Measurements from ENCODE around the gene C10orf62. TPM values are rescaled to one million over a fixed set of nuclear protein-coding genes. Genes with fewer than 3 reads are reported as not detected.

C10orf62 gene, protein sequence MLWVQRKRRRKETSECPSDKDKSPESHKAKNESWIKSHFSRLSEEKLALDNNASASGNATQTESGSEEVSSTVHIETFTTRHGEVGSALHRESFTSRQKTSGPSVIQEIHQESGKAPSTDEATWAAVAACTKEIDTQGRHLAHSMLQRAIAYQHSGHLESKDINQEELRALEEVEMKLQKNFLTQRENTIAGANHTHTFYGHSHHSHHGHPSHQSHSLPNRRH
- not detected in 2 replicates for total RNA-seq

GRCh38 chr10:97589479-97589878 lies at the start of gene C10orf62:
Gene C10orf62 (plus strand): TSS chr10:97589721. CDS start chr10:97589898, 177 bp downstream.

GRCh38 chr10:97572214-97572989 lies 17.1 kb upstream of the C10orf62 start, which contains the start of gene ANKRD2:
Gene ANKRD2 (plus strand): TSS chr10:97572779. CDS start chr10:97572789, 10 bp downstream.

GRCh38 chr10:97584060-97584797 lies 5.3 kb upstream of the C10orf62 start, which contains the start of gene HOGA1:
Gene HOGA1 (plus strand): TSS chr10:97584389. CDS start chr10:97584704, 315 bp downstream.

GRCh38 chr10:97632949-97633884 lies 43.7 kb downstream of the C10orf62 start, which contains the start of gene MORN4:
Gene MORN4 (minus strand): TSS chr10:97633500. CDS start chr10:97619653, 13,847 bp downstream.

GRCh38 chr10:97640174-97640867 lies 50.8 kb downstream of the C10orf62 start, which contains the start of gene PI4K2A:
Gene PI4K2A (plus strand): TSS chr10:97640671. CDS start chr10:97640743, 72 bp downstream.

Other genes starting within 250 kb of the C10orf62 start
- gene RRP12, start 188.4 kb upstream of the C10orf62 start, total RNA-seq = 16.3 and 19.1 TPM in 2 replicates
- gene PGAM1, start 163.5 kb upstream of the C10orf62 start, total RNA-seq = 299 and 370 TPM in 2 replicates
- gene EXOSC1, start 143.7 kb upstream of the C10orf62 start, total RNA-seq = 28.8 and 31.2 TPM in 2 replicates
- gene ZDHHC16, start 143.5 kb upstream of the C10orf62 start, total RNA-seq = 37.6 and 41.4 TPM in 2 replicates
- 56.8 and 83.9 TPM in 2 replicates for gene MMS19, start 91.3 kb upstream of the C10orf62 start, total RNA-seq
- gene UBTD1, start 90.8 kb upstream of the C10orf62 start, total RNA-seq = 41.0 and 58.7 TPM in 2 replicates
- 0.36 and 0.56 TPM in 2 replicates for gene ANKRD2, start 16.9 kb upstream of the C10orf62 start, total RNA-seq
- gene HOGA1, start 5.3 kb upstream of the C10orf62 start, total RNA-seq = 0.09 and 0.18 TPM in 2 replicates
- gene MORN4, start 43.8 kb downstream of the C10orf62 start, total RNA-seq = 3.1 TPM in 2 replicates
- gene PI4K2A, start 51.0 kb downstream of the C10orf62 start, total RNA-seq = 10.3 and 10.7 TPM in 2 replicates
- 1.6 and 2.2 TPM in 2 replicates for gene AVPI1, start 97.5 kb downstream of the C10orf62 start, total RNA-seq
- 11.2 and 12.5 TPM in 2 replicates for gene MARVELD1, start 124.0 kb downstream of the C10orf62 start, total RNA-seq
- 13.8 and 21.4 TPM in 2 replicates for gene ZFYVE27, start 147.4 kb downstream of the C10orf62 start, total RNA-seq
- gene SFRP5, start 182.3 kb downstream of the C10orf62 start, total RNA-seq = not detected in 2 replicates